Measurements from ENCODE around the gene UBTD2. TPM values are rescaled to one million over a fixed set of nuclear protein-coding genes. Genes with fewer than 3 reads are reported as not detected.

UBTD2 gene
- total RNA-seq, 4 donors from 2014 or later, result 14.5 to 22.1 (median 16.2) TPM

Small RNAs within 50 kb of the gene (small RNA-seq; reads per million reads assigned to genes)
- not detected for gene RF00191

Other genes starting within 250 kb of the UBTD2 start
- 100 to 1,000 TPM in 1 of 4 donors, 10 to 100 TPM in 3; 26.4 to 110 (median 52.4) TPM for gene STK10, start 95.5 kb downstream of the UBTD2 start, total RNA-seq
- not detected for gene EFCAB9, start 89.6 kb downstream of the UBTD2 start, total RNA-seq
- 10 to 100 TPM; 29.3 to 47.1 (median 44.3) TPM for gene SH3PXD2B, start 170.8 kb upstream of the UBTD2 start, total RNA-seq

Measured in omental fat pad (tissue), 4 donors.